HepG2 (cell line): ENCODE data around the gene NRDC.

Experiments used
- DR1 ChIP-seq: sonication (generic); formaldehyde crosslinking; IDR thresholded peaks from 2 replicates; pipeline ENCODE4 v1.8.0; 2021; ENCODE audit warnings: mild to moderate bottlenecking, missing genetic modification reagents, inconsistent platforms
- SP1 ChIP-seq, 2 experiments: fragments of 450-650 bp in 1 of 2; sonication (generic) in 1 of 2; formaldehyde crosslinking in 1 of 2; IDR thresholded peaks; 2 replicates each; pipeline versions ENCODE4 v1.4.0 to v1.6.1; 2016 to 2020; ENCODE audit warnings: missing genetic modification reagents in 1 of 2
- U2AF2 ChIP-seq: fragments of 200-400 bp; formaldehyde crosslinking; IDR thresholded peaks from 2 replicates; pipeline ENCODE4 v1.6.1; 2017; ENCODE audit warnings: low read depth, mild to moderate bottlenecking, low read length
- ZBTB3 ChIP-seq: sonication (generic); formaldehyde crosslinking; IDR thresholded peaks from 2 replicates; pipeline ENCODE4 v1.4.0; 2020; ENCODE audit warnings: low read depth, mild to moderate bottlenecking, moderate library complexity, missing genetic modification reagents, borderline replicate concordance
- ZBTB8A ChIP-seq: sonication (generic); formaldehyde crosslinking; IDR thresholded peaks from 2 replicates; pipeline ENCODE4 v1.4.0; 2020; ENCODE audit warnings: mild to moderate bottlenecking, low read depth, missing genetic modification reagents, borderline replicate concordance
- ZNF766 ChIP-seq: sonication (generic); formaldehyde crosslinking; IDR thresholded peaks from 2 replicates; pipeline ENCODE4 v1.5.0; 2020; ENCODE audit warnings: missing genetic modification reagents, borderline replicate concordance
- TF ChIP-seq, protein P1 (sequence below): sonication (generic); formaldehyde crosslinking; IDR thresholded peaks from 2 replicates; pipeline ENCODE4 v1.9.0; 2022; ENCODE audit warnings: missing genetic modification reagents, mild to moderate bottlenecking, borderline replicate concordance
- TF ChIP-seq, protein P2 (sequence below): sonication (generic); formaldehyde crosslinking; conservative IDR thresholded peaks from 2 replicates; pipeline ENCODE4 v1.4.0; 2020; ENCODE audit warnings: mild to moderate bottlenecking, missing genetic modification reagents, moderate library complexity
- TF ChIP-seq, protein P3 (sequence below): IDR thresholded peaks from 2 replicates; pipeline ENCODE4 v1.6.1; 2016; ENCODE audit warnings: missing genetic modification reagents, missing compliant biosample characterization
- TF ChIP-seq, protein P4 (sequence below): sonication (generic); formaldehyde crosslinking; IDR thresholded peaks from 2 replicates; pipeline ENCODE4 v1.4.0; 2020; ENCODE audit warnings: missing genetic modification reagents

DNA sequence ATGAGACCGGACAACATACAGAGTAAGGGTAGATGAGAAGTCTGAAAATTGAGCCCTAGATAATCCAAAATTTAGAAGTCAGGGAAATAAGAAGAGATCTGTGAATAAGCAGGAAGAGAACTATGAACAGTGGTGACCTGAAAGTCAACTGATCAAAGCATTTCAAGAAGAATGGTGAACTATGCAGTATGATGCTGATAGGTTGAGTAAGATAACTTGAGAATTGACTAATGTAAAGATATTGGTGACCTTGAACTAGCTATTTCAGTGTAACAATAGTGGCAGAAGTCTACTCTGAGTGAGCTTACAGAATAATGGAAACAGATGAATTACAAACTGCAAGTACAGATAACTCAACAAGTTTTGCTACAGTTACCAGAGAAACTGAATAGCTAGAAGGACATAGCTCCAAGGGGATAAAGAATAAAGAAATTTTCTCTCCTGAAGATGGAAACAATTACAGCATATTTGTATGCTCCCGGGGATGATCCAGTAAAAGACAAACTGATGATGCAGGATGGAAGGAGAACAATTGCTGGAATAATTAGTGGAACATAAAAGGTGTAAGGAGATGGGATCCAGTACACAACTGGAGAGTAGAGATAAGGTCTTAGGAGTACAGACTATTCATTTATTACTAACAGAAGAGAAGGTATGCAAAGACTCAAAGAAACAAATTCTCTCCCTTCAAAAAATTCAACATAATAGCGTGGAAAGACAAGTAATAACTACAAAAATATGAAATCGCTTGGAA, 10.9 kb downstream of the NRDC start:
- TF ChIP-seq ZBTB8A (no peak), ZNF766 (no peak), DR1 (CRISPR knock-in tag) (no peak), SP1 (IDR thresholded peaks at IDR 0.05) (no peak), SP1 (CRISPR knock-in tag; IDR thresholded peaks at IDR 0.05) (no peak), U2AF2 (no peak), ZBTB3 (CRISPR knock-in tag) (no peak)
- TF ChIP-seq, protein P1, sequence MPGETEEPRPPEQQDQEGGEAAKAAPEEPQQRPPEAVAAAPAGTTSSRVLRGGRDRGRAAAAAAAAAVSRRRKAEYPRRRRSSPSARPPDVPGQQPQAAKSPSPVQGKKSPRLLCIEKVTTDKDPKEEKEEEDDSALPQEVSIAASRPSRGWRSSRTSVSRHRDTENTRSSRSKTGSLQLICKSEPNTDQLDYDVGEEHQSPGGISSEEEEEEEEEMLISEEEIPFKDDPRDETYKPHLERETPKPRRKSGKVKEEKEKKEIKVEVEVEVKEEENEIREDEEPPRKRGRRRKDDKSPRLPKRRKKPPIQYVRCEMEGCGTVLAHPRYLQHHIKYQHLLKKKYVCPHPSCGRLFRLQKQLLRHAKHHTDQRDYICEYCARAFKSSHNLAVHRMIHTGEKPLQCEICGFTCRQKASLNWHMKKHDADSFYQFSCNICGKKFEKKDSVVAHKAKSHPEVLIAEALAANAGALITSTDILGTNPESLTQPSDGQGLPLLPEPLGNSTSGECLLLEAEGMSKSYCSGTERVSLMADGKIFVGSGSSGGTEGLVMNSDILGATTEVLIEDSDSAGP (CRISPR knock-in tag): no peak
- TF ChIP-seq, protein P2, sequence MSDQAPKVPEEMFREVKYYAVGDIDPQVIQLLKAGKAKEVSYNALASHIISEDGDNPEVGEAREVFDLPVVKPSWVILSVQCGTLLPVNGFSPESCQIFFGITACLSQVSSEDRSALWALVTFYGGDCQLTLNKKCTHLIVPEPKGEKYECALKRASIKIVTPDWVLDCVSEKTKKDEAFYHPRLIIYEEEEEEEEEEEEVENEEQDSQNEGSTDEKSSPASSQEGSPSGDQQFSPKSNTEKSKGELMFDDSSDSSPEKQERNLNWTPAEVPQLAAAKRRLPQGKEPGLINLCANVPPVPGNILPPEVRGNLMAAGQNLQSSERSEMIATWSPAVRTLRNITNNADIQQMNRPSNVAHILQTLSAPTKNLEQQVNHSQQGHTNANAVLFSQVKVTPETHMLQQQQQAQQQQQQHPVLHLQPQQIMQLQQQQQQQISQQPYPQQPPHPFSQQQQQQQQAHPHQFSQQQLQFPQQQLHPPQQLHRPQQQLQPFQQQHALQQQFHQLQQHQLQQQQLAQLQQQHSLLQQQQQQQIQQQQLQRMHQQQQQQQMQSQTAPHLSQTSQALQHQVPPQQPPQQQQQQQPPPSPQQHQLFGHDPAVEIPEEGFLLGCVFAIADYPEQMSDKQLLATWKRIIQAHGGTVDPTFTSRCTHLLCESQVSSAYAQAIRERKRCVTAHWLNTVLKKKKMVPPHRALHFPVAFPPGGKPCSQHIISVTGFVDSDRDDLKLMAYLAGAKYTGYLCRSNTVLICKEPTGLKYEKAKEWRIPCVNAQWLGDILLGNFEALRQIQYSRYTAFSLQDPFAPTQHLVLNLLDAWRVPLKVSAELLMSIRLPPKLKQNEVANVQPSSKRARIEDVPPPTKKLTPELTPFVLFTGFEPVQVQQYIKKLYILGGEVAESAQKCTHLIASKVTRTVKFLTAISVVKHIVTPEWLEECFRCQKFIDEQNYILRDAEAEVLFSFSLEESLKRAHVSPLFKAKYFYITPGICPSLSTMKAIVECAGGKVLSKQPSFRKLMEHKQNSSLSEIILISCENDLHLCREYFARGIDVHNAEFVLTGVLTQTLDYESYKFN: no peak
- TF ChIP-seq, protein P3, sequence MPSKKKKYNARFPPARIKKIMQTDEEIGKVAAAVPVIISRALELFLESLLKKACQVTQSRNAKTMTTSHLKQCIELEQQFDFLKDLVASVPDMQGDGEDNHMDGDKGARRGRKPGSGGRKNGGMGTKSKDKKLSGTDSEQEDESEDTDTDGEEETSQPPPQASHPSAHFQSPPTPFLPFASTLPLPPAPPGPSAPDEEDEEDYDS: no peak
- TF ChIP-seq, protein P4, sequence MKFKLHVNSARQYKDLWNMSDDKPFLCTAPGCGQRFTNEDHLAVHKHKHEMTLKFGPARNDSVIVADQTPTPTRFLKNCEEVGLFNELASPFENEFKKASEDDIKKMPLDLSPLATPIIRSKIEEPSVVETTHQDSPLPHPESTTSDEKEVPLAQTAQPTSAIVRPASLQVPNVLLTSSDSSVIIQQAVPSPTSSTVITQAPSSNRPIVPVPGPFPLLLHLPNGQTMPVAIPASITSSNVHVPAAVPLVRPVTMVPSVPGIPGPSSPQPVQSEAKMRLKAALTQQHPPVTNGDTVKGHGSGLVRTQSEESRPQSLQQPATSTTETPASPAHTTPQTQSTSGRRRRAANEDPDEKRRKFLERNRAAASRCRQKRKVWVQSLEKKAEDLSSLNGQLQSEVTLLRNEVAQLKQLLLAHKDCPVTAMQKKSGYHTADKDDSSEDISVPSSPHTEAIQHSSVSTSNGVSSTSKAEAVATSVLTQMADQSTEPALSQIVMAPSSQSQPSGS (CRISPR knock-in tag): no peak
